HG03442 (cell line): Measurements from ENCODE around the gene DPF1.
A peak's percentile ranks its signal among the peaks of the same experiment; 100 is the strongest.

Experiments
- ATAC-seq: cut with Tn5 transposase; IDR thresholded peaks from one replicate; pipeline ENCODE4 v1.9.1; 2021; ENCODE audit warnings: mild to moderate bottlenecking, moderate library complexity; ENCODE audit not compliant: unreplicated experiment

DPF1 gene

GRCh38 chr19:38221919-38222830, 1.8 kb downstream of the DPF1 start:
- no peak for ATAC-seq

- ATAC-seq = no peak
These were observed 2.6 kb downstream of the DPF1 start for GRCh38 chr19:38221421-38221820.

GRCh38 chr19:38219221-38219620, 4.8 kb downstream of the DPF1 start:
- ATAC-seq = no peak

- ATAC-seq = no peak
These were observed 5.8 kb downstream of the DPF1 start for GRCh38 chr19:38218204-38218603.

GRCh38 chr19:38216785-38217641, 7.0 kb downstream of the DPF1 start:
- no peak for ATAC-seq

- ATAC-seq = peak; percentile 54
These were observed 10.0 kb downstream of the DPF1 start for GRCh38 chr19:38213911-38214625.

GRCh38 chr19:38213469-38213868, 10.6 kb downstream of the DPF1 start:
- no peak for ATAC-seq

- ATAC-seq = no peak
These were observed 12.3 kb downstream of the DPF1 start for GRCh38 chr19:38211766-38212165.

- ATAC-seq = no peak
These were observed 12.9 kb downstream of the DPF1 start for GRCh38 chr19:38211151-38211591.

- ATAC-seq = no peak
These were observed 13.5 kb downstream of the DPF1 start for GRCh38 chr19:38210458-38210987.

GRCh38 chr19:38209671-38210457, 14.2 kb downstream of the DPF1 start:
- ATAC-seq = no peak

GRCh38 chr19:38209152-38209551, 14.9 kb downstream of the DPF1 start:
- no peak for ATAC-seq

GRCh38 chr19:38208571-38208970, 15.5 kb downstream of the DPF1 start:
- no peak for ATAC-seq

- ATAC-seq = no peak
These were observed 16.5 kb downstream of the DPF1 start for GRCh38 chr19:38207543-38207942.

GRCh38 chr19:38206928-38207327, 17.1 kb downstream of the DPF1 start:
- ATAC-seq = no peak

- ATAC-seq = no peak
These were observed 17.8 kb downstream of the DPF1 start for GRCh38 chr19:38206006-38206745.

GRCh38 chr19:38204728-38205127, 19.3 kb downstream of the DPF1 start:
- ATAC-seq = no peak

GRCh38 chr19:38204096-38204495, 19.9 kb downstream of the DPF1 start:
- no peak for ATAC-seq

- no peak for ATAC-seq
These were observed 20.8 kb downstream of the DPF1 start for GRCh38 chr19:38203197-38203596.
